Measurements from ENCODE around the gene ANGPTL7.

The ANGPTL7 gene

GRCh38 chr1:11204396-11205190 is 15.4 kb downstream of the ANGPTL7 start:
- no peak for DNase-seq (ENCODE audit: low spot score)

- no peak for DNase-seq (ENCODE audit: low spot score)
These were observed 18.9 kb downstream of the ANGPTL7 start for GRCh38 chr1:11207898-11208611.

- no peak for DNase-seq (ENCODE audit: low spot score)
These were observed 22.3 kb downstream of the ANGPTL7 start for GRCh38 chr1:11211461-11211860.

GRCh38 chr1:11211925-11212587 is 22.9 kb downstream of the ANGPTL7 start:
- no peak for DNase-seq (ENCODE audit: low spot score)

GRCh38 chr1:11214698-11215380 is 25.7 kb downstream of the ANGPTL7 start:
- DNase-seq (ENCODE audit: low spot score): no peak

GRCh38 chr1:11215381-11216005 is 26.3 kb downstream of the ANGPTL7 start:
- DNase-seq (ENCODE audit: low spot score): no peak

- DNase-seq (ENCODE audit: low spot score): no peak
These were observed 26.9 kb downstream of the ANGPTL7 start for GRCh38 chr1:11216074-11216473.

GRCh38 chr1:11227106-11228077 is 38.2 kb downstream of the ANGPTL7 start:
- no peak for DNase-seq (ENCODE audit: low spot score)

- DNase-seq (ENCODE audit: low spot score): no peak
These were observed 40.0 kb downstream of the ANGPTL7 start for GRCh38 chr1:11229203-11229602.

GRCh38 chr1:11233208-11233607 is 44.1 kb downstream of the ANGPTL7 start:
- DNase-seq (ENCODE audit: low spot score): no peak

GRCh38 chr1:11237356-11237755 is 48.2 kb downstream of the ANGPTL7 start:
- DNase-seq (ENCODE audit: low spot score): no peak

GRCh38 chr1:11238311-11238710 is 49.2 kb downstream of the ANGPTL7 start:
- DNase-seq (ENCODE audit: low spot score): no peak

- no peak for DNase-seq (ENCODE audit: low spot score)
These were observed 56.1 kb downstream of the ANGPTL7 start for GRCh38 chr1:11245248-11245647.

All from AG08395 (cell line).